HEK293 (cell line): ENCODE data around the gene ANXA1.

ENCODE experiments used
- CTCF ChIA-PET: fragments of 350-600 bp; formaldehyde crosslinking; extraction: SDS; loops from one replicate; lab custom pipeline; 2021; ENCODE audit warnings: antibody characterized with exemption; lab: Yijun Ruan, JAX
- POLR2A ChIA-PET: fragments of 300-600 bp; formaldehyde crosslinking; extraction: SDS; loops from one replicate; lab custom pipeline; 2020; ENCODE audit warnings: antibody characterized with exemption, inconsistent platforms; lab: Yijun Ruan, JAX
- H3K27ac ChIP-seq: fragments of 200-500 bp; sonication (Bioruptor generic); 2 replicates; pipeline ENCODE4 v1.5.1; 2014; ENCODE audit warnings: low read depth, low read length, control low read depth, inconsistent platforms; ENCODE audit errors: extremely low read depth
- H3K36me3 ChIP-seq, 2 experiments: fragments of 200-500 bp in 1 of 2; sonication (Bioruptor generic) in 1 of 2; 1 replicate in 1 of 2; 2 replicates in 1 of 2; pipeline ENCODE4 v1.5.1; 2014 to 2017; ENCODE audit warnings: inconsistent platforms in 2 of 2, low read length in 2 of 2; ENCODE audit not compliant: control insufficient read depth in 2 of 2, insufficient read depth in 1 of 2
- H3K4me1 ChIP-seq: fragments of 200-500 bp; sonication (Bioruptor generic); 2 replicates; pipeline ENCODE4 v1.5.1; 2014; ENCODE audit warnings: mild to moderate bottlenecking, low read length, inconsistent platforms; ENCODE audit not compliant: control insufficient read depth, insufficient read depth
- H3K4me3 ChIP-seq: 2 replicates; pipeline ENCODE4 v1.5.1; 2011; ENCODE audit warnings: low read depth, mild to moderate bottlenecking, control low read depth, low read length, moderate library complexity
- H3K9me3 ChIP-seq: fragments of 200-500 bp; sonication (Bioruptor generic); 2 replicates; pipeline ENCODE4 v1.5.1; 2014; ENCODE audit warnings: low read depth, low read length, inconsistent platforms; ENCODE audit not compliant: control insufficient read depth, insufficient read depth
- GLIS1 ChIP-seq: fragments of 450-650 bp; formaldehyde crosslinking; IDR thresholded peaks from 2 replicates; pipeline ENCODE4 v1.5.1; 2016; ENCODE audit warnings: missing biosample characterization, missing genetic modification characterization
- ZNF311 ChIP-seq: fragments of 450-650 bp; formaldehyde crosslinking; IDR thresholded peaks from 2 replicates; pipeline ENCODE4 v1.5.1; 2017; ENCODE audit warnings: missing biosample characterization, missing genetic modification characterization, borderline replicate concordance
- ZNF335 ChIP-seq: fragments of 450-650 bp; formaldehyde crosslinking; conservative IDR thresholded peaks from 2 replicates; pipeline ENCODE4 v1.5.1; 2016; ENCODE audit warnings: missing biosample characterization, missing genetic modification characterization
- ZNF37A ChIP-seq: fragments of 450-650 bp; IDR thresholded peaks from 2 replicates; pipeline ENCODE4 v1.5.1; 2018; ENCODE audit warnings: missing biosample characterization, missing genetic modification characterization
- ZNF624 ChIP-seq: fragments of 450-650 bp; formaldehyde crosslinking; IDR thresholded peaks from 2 replicates; pipeline ENCODE4 v1.5.1; 2017; ENCODE audit warnings: missing biosample characterization, missing genetic modification characterization
- ZNF658 ChIP-seq: fragments of 450-650 bp; formaldehyde crosslinking; IDR thresholded peaks from 2 replicates; pipeline ENCODE4; 2016; ENCODE audit warnings: missing biosample characterization, missing genetic modification characterization
- ZNF660 ChIP-seq: fragments of 450-650 bp; IDR thresholded peaks from 2 replicates; pipeline ENCODE4 v1.5.1; 2018; ENCODE audit warnings: missing biosample characterization, mild to moderate bottlenecking, missing genetic modification characterization
- ZNF701 ChIP-seq: fragments of 450-650 bp; formaldehyde crosslinking; IDR thresholded peaks from 2 replicates; pipeline ENCODE4 v1.5.1; 2016; ENCODE audit warnings: missing biosample characterization, missing genetic modification characterization
- TF ChIP-seq, protein P1 (sequence below): fragments of 450-650 bp; formaldehyde crosslinking; IDR thresholded peaks from 2 replicates; pipeline ENCODE4 v1.5.1; 2016; ENCODE audit warnings: missing biosample characterization, missing genetic modification characterization
- TF ChIP-seq, protein P2 (sequence below): fragments of 450-650 bp; formaldehyde crosslinking; IDR thresholded peaks from 2 replicates; pipeline ENCODE4 v1.5.1; 2016; ENCODE audit warnings: missing biosample characterization, missing genetic modification characterization
- TF ChIP-seq, protein P3 (sequence below): fragments of 450-650 bp; formaldehyde crosslinking; IDR thresholded peaks from 2 replicates; pipeline ENCODE4 v1.5.1; 2016; ENCODE audit warnings: missing biosample characterization, missing genetic modification characterization
- TF ChIP-seq, protein P4 (sequence below): fragments of 450-650 bp; formaldehyde crosslinking; IDR thresholded peaks from 2 replicates; pipeline ENCODE4 v1.5.1; 2016; ENCODE audit warnings: missing biosample characterization, missing genetic modification characterization
- TF ChIP-seq, protein P5 (sequence below): fragments of 450-650 bp; formaldehyde crosslinking; IDR thresholded peaks from 2 replicates; pipeline ENCODE4 v1.5.0; 2017; ENCODE audit warnings: missing biosample characterization, missing genetic modification characterization, borderline replicate concordance
- TF ChIP-seq, protein P6 (sequence below): fragments of 450-650 bp; formaldehyde crosslinking; IDR thresholded peaks from 2 replicates; pipeline ENCODE4 v1.5.1; 2017; ENCODE audit warnings: missing biosample characterization, missing genetic modification characterization

The ANXA1 gene

DNA sequence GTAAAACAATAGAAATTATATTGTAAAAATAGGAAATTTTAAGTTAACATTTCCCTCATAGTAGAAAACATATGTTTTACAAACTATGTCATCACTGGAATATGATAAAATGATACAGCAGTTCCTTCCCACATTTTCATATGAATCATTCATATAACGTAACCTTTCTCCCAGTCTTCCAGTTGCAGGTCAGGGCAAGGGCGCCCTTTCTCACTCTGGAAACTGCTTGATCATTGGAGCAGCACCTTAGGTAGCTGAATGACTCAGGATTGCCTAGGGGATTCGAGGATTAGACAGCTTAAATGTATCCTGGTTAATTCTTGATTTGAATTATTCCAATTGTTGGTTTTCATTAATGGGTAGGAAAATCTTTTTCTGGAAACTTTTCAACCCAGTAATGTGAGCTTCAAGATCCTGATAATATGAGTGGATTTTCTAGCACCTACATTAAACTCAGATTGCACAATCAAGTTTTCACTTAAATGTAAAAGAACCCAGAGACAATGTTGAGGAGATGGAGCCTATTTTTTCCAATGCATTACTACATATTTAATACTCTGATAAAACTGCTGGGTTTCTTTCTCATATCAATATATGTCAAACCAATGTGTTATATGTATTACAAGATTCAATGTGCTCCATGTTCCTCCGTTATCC, 32.6 kb upstream of the ANXA1 start:
- H3K27ac ChIP-seq = no peak overlapping the region
- TF ChIP-seq, protein P1, sequence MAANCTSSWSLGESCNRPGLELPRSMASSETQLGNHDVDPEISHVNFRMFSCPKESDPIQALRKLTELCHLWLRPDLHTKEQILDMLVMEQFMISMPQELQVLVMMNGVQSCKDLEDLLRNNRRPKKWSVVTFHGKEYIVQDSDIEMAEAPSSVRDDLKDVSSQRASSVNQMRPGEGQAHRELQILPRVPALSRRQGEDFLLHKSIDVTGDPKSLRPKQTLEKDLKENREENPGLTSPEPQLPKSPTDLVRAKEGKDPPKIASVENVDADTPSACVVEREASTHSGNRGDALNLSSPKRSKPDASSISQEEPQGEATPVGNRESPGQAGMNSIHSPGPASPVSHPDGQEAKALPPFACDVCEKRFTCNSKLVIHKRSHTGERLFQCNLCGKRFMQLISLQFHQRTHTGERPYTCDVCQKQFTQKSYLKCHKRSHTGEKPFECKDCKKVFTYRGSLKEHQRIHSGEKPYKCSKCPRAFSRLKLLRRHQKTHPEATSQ (tag by site-specific recombination) = no peak
- TF ChIP-seq, protein P2, sequence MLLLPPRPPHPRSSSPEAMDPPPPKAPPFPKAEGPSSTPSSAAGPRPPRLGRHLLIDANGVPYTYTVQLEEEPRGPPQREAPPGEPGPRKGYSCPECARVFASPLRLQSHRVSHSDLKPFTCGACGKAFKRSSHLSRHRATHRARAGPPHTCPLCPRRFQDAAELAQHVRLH (tag by site-specific recombination) = no peak
- TF ChIP-seq ZNF335 (tag by site-specific recombination) (no peak), ZNF701 (tag by site-specific recombination) (no peak), ZNF660 (tag by site-specific recombination) (no peak), ZNF658 (tag by site-specific recombination) (no peak), ZNF624 (tag by site-specific recombination) (no peak), ZNF311 (no peak), GLIS1 (tag by site-specific recombination) (no peak), ZNF37A (tag by site-specific recombination) (no peak)
- TF ChIP-seq, protein P3, sequence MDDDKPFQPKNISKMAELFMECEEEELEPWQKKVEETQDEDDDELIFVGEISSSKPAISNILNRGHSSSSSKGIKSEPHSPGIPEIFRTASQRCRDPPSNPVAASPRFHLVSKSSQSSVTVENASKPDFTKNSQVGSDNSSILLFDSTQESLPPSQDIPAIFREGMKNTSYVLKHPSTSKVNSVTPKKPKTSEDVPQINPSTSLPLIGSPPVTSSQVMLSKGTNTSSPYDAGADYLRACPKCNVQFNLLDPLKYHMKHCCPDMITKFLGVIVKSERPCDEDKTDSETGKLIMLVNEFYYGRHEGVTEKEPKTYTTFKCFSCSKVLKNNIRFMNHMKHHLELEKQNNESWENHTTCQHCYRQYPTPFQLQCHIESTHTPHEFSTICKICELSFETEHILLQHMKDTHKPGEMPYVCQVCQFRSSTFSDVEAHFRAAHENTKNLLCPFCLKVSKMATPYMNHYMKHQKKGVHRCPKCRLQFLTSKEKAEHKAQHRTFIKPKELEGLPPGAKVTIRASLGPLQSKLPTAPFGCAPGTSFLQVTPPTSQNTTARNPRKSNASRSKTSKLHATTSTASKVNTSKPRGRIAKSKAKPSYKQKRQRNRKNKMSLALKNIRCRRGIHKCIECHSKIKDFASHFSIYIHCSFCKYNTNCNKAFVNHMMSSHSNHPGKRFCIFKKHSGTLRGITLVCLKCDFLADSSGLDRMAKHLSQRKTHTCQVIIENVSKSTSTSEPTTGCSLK = no peak
- TF ChIP-seq, protein P4, sequence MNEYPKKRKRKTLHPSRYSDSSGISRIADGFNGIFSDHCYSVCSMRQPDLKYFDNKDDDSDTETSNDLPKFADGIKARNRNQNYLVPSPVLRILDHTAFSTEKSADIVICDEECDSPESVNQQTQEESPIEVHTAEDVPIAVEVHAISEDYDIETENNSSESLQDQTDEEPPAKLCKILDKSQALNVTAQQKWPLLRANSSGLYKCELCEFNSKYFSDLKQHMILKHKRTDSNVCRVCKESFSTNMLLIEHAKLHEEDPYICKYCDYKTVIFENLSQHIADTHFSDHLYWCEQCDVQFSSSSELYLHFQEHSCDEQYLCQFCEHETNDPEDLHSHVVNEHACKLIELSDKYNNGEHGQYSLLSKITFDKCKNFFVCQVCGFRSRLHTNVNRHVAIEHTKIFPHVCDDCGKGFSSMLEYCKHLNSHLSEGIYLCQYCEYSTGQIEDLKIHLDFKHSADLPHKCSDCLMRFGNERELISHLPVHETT (tag by site-specific recombination) = no peak
- TF ChIP-seq, protein P5, sequence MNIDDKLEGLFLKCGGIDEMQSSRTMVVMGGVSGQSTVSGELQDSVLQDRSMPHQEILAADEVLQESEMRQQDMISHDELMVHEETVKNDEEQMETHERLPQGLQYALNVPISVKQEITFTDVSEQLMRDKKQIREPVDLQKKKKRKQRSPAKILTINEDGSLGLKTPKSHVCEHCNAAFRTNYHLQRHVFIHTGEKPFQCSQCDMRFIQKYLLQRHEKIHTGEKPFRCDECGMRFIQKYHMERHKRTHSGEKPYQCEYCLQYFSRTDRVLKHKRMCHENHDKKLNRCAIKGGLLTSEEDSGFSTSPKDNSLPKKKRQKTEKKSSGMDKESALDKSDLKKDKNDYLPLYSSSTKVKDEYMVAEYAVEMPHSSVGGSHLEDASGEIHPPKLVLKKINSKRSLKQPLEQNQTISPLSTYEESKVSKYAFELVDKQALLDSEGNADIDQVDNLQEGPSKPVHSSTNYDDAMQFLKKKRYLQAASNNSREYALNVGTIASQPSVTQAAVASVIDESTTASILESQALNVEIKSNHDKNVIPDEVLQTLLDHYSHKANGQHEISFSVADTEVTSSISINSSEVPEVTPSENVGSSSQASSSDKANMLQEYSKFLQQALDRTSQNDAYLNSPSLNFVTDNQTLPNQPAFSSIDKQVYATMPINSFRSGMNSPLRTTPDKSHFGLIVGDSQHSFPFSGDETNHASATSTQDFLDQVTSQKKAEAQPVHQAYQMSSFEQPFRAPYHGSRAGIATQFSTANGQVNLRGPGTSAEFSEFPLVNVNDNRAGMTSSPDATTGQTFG (tag by site-specific recombination) = no peak
- TF ChIP-seq, protein P6, sequence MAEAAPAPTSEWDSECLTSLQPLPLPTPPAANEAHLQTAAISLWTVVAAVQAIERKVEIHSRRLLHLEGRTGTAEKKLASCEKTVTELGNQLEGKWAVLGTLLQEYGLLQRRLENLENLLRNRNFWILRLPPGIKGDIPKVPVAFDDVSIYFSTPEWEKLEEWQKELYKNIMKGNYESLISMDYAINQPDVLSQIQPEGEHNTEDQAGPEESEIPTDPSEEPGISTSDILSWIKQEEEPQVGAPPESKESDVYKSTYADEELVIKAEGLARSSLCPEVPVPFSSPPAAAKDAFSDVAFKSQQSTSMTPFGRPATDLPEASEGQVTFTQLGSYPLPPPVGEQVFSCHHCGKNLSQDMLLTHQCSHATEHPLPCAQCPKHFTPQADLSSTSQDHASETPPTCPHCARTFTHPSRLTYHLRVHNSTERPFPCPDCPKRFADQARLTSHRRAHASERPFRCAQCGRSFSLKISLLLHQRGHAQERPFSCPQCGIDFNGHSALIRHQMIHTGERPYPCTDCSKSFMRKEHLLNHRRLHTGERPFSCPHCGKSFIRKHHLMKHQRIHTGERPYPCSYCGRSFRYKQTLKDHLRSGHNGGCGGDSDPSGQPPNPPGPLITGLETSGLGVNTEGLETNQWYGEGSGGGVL (tag by site-specific recombination) = no peak
- no peaks in the 10 kb centered on the region for H3K36me3 ChIP-seq
- no peaks in the 10 kb centered on the region for H3K4me1 ChIP-seq
- H3K4me3 ChIP-seq = no peak overlapping the region
- POLR2A ChIA-PET = interaction anchor here (1.5 kb wide), 1 partner anchor 33 kb away, joined by 3 read pairs; the partner anchor contains the start of gene ANXA1
- no peaks in the 10 kb centered on the region for H3K9me3 ChIP-seq
- CTCF ChIA-PET = interaction anchor here (0.6 to 4.4 kb wide), 3 partner anchors 12 to 1092 kb away, joined by 3 to 20 read pairs (median 6); no protein-coding TSS in a partner anchor
